K562 (cell line): Measurements from ENCODE around the gene CZIB. TPM values are rescaled to one million over a fixed set of nuclear protein-coding genes. Genes with fewer than 3 reads are reported as not detected.
A peak's percentile ranks its signal among the peaks of the same experiment; 100 is the strongest.

Experiments used
- ATAC-seq: fragments of 200-7000 bp; cut with Tn5 transposase; 3 replicates; pipeline ENCODE4 v1.9.1; 2020; ENCODE audit warnings: moderate library complexity
- BruUV-seq: library from RNA; stranded (reverse); fragments of 400-500 nt; replicated peaks from 2 replicates; lab custom pipeline; 2021; lab: Mats Ljungman, UMichigan
- CTCF ChIA-PET: fragments of 300-600 bp; formaldehyde crosslinking; extraction: SDS; loops from one replicate; lab custom pipeline; 2021; ENCODE audit warnings: low intra/inter-chr PET ratio; lab: Yijun Ruan, JAX
- POLR2A ChIA-PET: fragments of 300-600, 350-650 bp; sonication (Branson Sonifier 250); formaldehyde crosslinking; extraction: SDS; loops from one replicate; lab custom pipeline; 2021; ENCODE audit warnings: antibody characterized with exemption, inconsistent platforms; lab: Yijun Ruan, JAX
- DNase-seq, 4 experiments: peaks; one replicate each; pipeline versions ENCODE4 v3.0.0 to v3.0.0-alpha.2; 2011 to 2018; ENCODE audit warnings: low spot score in 3 of 4, mixed read lengths in 3 of 4; ENCODE audit errors: extremely low read depth in 1 of 4
- FAIRE-seq: peaks from 2 replicates; lab custom pipeline; 2011; peaks lifted over from hg19 to GRCh38; lab: Jason Lieb, UNC
- H2AFZ ChIP-seq: 2 replicates; pipeline ENCODE4 v1.6.0; 2011; ENCODE audit warnings: low read depth, low read length, control low read depth, inconsistent platforms
- H3K27ac ChIP-seq: fragments of 200-600 bp; 3 replicates; pipeline ENCODE4 v1.8.0; 2011; ENCODE audit warnings: low read depth, mild to moderate bottlenecking, control low read depth, inconsistent platforms, low read length, moderate library complexity, mixed read lengths; ENCODE audit errors: extremely low read depth
- H3K27me3 ChIP-seq, 2 experiments: fragments of 300-600 bp in 1 of 2; 2 replicates in 1 of 2; 3 replicates in 1 of 2; pipeline versions ENCODE4 v1.6.0 to v1.8.0; 2011; ENCODE audit warnings: inconsistent platforms in 2 of 2, low read length in 2 of 2, mild to moderate bottlenecking in 1 of 2, mixed read lengths in 1 of 2, moderate library complexity in 1 of 2; ENCODE audit not compliant: control insufficient read depth in 2 of 2, insufficient read depth in 2 of 2
- H3K36me3 ChIP-seq: fragments of 300-600 bp; 3 replicates; pipeline ENCODE4 v1.8.0; 2011; ENCODE audit warnings: mild to moderate bottlenecking, low read length, inconsistent platforms; ENCODE audit not compliant: control insufficient read depth, insufficient read depth
- H3K4me1 ChIP-seq, 2 experiments: fragments of 200-600 bp in 1 of 2; replicated peaks in 1 of 2; 2 replicates in 1 of 2; 3 replicates in 1 of 2; pipeline versions ENCODE4 v1.5.1 to v1.8.0; 2011; ENCODE audit warnings: inconsistent platforms in 2 of 2, low read length in 2 of 2, mild to moderate bottlenecking in 1 of 2, mixed read lengths in 1 of 2, moderate library complexity in 1 of 2; ENCODE audit not compliant: control insufficient read depth in 2 of 2, insufficient read depth in 2 of 2
- H3K4me2 ChIP-seq: 2 replicates; pipeline ENCODE4 v1.6.1; 2011; ENCODE audit warnings: low read length, control low read depth, inconsistent platforms, mixed read lengths; ENCODE audit not compliant: insufficient read depth
- H3K4me3 ChIP-seq: fragments of 200-600 bp; sonication (generic), shearing (Covaris generic); 2 replicates; pipeline ENCODE4 v1.5.1; 2016; ENCODE audit warnings: control low read depth, inconsistent platforms
- H3K79me2 ChIP-seq: fragments of 200-600 bp; 3 replicates; pipeline ENCODE4 v1.8.0; 2011; ENCODE audit warnings: low read length, inconsistent platforms; ENCODE audit not compliant: control insufficient read depth, insufficient read depth
- H3K9ac ChIP-seq, 2 experiments: 2 replicates each; pipeline versions ENCODE4 v1.6.0 to v1.6.1; 2011; ENCODE audit warnings: low read depth in 2 of 2, low read length in 2 of 2, control low read depth in 1 of 2, inconsistent platforms in 1 of 2, mild to moderate bottlenecking in 1 of 2, mixed read lengths in 1 of 2; ENCODE audit not compliant: insufficient read depth in 1 of 2
- H3K9me1 ChIP-seq: one replicate; pipeline ENCODE4 v1.6.0; 2011; ENCODE audit warnings: inconsistent platforms, mild to moderate bottlenecking, low read length, moderate library complexity; ENCODE audit not compliant: control insufficient read depth, insufficient read depth
- H3K9me3 ChIP-seq: replicated peaks from 2 replicates; pipeline ENCODE4 v1.5.1; 2011; ENCODE audit warnings: low read depth, low read length, inconsistent platforms; ENCODE audit not compliant: control insufficient read depth, insufficient read depth
- H4K20me1 ChIP-seq: replicated peaks from 2 replicates; pipeline ENCODE4 v1.6.1; 2011; ENCODE audit warnings: low read length, inconsistent platforms, mixed read lengths; ENCODE audit not compliant: control insufficient read depth, insufficient read depth
- ATF1 ChIP-seq, 2 experiments: fragments of 450-650 bp in 1 of 2; IDR thresholded peaks; 2 replicates each; pipeline ENCODE4 v1.6.1; 2016; ENCODE audit warnings: missing compliant biosample characterization in 1 of 2, missing genetic modification characterization in 1 of 2
- FUS ChIP-seq: fragments of 200-400 bp; formaldehyde crosslinking; optimal IDR thresholded peaks from 2 replicates; pipeline ENCODE3; 2017; ENCODE audit warnings: low read depth, low read length
- KDM2B ChIP-seq: fragments of 250-450 bp; sonication (Bioruptor Pico); IDR thresholded peaks from 2 replicates; pipeline ENCODE4 v1.8.0; 2021; ENCODE audit warnings: mild to moderate bottlenecking, moderate library complexity
- TOE1 ChIP-seq, 2 experiments: fragments of 450-650 bp in 1 of 2; sonication (generic) in 1 of 2; formaldehyde crosslinking in 1 of 2; IDR thresholded peaks; 2 replicates each; pipeline versions ENCODE4 v1.7.1 to v1.8.0; 2016 to 2022; ENCODE audit warnings: borderline replicate concordance in 2 of 2, mild to moderate bottlenecking in 2 of 2, antibody characterized with exemption in 1 of 2, inconsistent platforms in 1 of 2, low read depth in 1 of 2, missing genetic modification reagents in 1 of 2, moderate library complexity in 1 of 2
- ZFP30 ChIP-seq: fragments of 250-450 bp; sonication (Bioruptor Pico); IDR thresholded peaks from 2 replicates; pipeline ENCODE4 v1.8.0; 2022; ENCODE audit warnings: moderate library complexity, mild to moderate bottlenecking, inconsistent platforms, borderline replicate concordance
- ZHX1 ChIP-seq: fragments of 150-350 bp; conservative IDR thresholded peaks from 2 replicates; pipeline ENCODE4 v1.6.1; 2014; ENCODE audit warnings: low read length
- ZNF143 ChIP-seq: sonication (generic); formaldehyde crosslinking; IDR thresholded peaks from 2 replicates; pipeline ENCODE4 v1.9.0; 2022; ENCODE audit warnings: mild to moderate bottlenecking, missing genetic modification reagents
- ZNF175 ChIP-seq: fragments of 200-800 bp; sonication (Bioruptor generic); IDR thresholded peaks from 2 replicates; pipeline ENCODE4 v1.6.1; 2016; ENCODE audit warnings: low read depth, mild to moderate bottlenecking, missing genetic modification characterization, missing compliant biosample characterization
- WGBS: fragments of 100-300 bp; shearing (Covaris generic); methylation state at CpG from one replicate; pipeline ENCODE4 v1.1.6; 2016; ENCODE audit warnings: low coverage, mixed read lengths; ENCODE audit not compliant: insufficient coverage; ENCODE audit errors: missing lambda C conversion rate; 5-methylcytosine and 5-hydroxymethylcytosine counted together
- in situ Hi-C: fragments of 300-500 bp; cut with MboI; formaldehyde crosslinking; loops from 4 replicates; pipeline ENCODE4 v1.15.0; 2018; ENCODE audit warnings: inconsistent platforms, mixed read lengths
- intact Hi-C: fragments of 100-400 bp; cut with micrococcal nuclease; formaldehyde crosslinking; loops from 2 replicates; pipeline ENCODE4 v1.14.2; 2022
- polyA plus RNA-seq, 8 experiments: library from polyadenylated mRNA; depleted of rRNA in 4 of 8; stranded (reverse) in 5 of 8; unstranded in 3 of 8; fragments of >200 nt; fragmentation: Nextera tagmentation in 2 of 8; fragmentation: Illumina TruSeq in 1 of 8; extraction: Ambion mirVana in 2 of 8; extraction: Trizol in 1 of 8; gene quantifications; 2 replicates each; pipeline versions ENCODE4 v1.2.1 to v1.2.3, GENCODE V29; 2011 to 2014; ENCODE audit warnings: inconsistent platforms in 1 of 8, missing spikeins in 1 of 8
- total RNA-seq, 7 experiments: library from RNA; depleted of rRNA in 6 of 7; stranded (reverse); fragments of >200 nt in 6 of 7; fragmentation: Illumina TruSeq in 2 of 7; extraction: Trizol in 2 of 7; gene quantifications; 2 replicates each; pipeline versions ENCODE4 v1.2.1 to v1.2.3, GENCODE V29; 2011 to 2021; ENCODE audit warnings: low replicate concordance in 1 of 7
- TF ChIP-seq, protein P1 (sequence below): fragments of 450-650 bp; IDR thresholded peaks from 2 replicates; pipeline ENCODE4 v1.6.1; 2016
- TF ChIP-seq, protein P2 (sequence below): fragments of 450-650 bp; IDR thresholded peaks from 2 replicates; pipeline ENCODE4 v1.6.1; 2017; ENCODE audit warnings: mild to moderate bottlenecking, moderate library complexity

The CZIB gene
- total and polyA plus RNA-seq, 9 of the 15 experiments (the other 6 are each of a cell fraction or from before 2014, with no cell fraction given): 52.6 to 111 (median 80.0) TPM

- no peaks in the 10 kb centered on the region for H3K9me1 ChIP-seq
- POLR2A ChIA-PET: interaction anchor here (0.8 to 2.3 kb wide), 3 partner anchors 12 to 24 kb away, joined by 3 to 14 read pairs (median 3); no protein-coding TSS in a partner anchor
- H3K4me1 ChIP-seq: peaks cover 16 to 21% of the 10 kb centered on the region in 2 experiments
- FAIRE-seq: no peak
- CTCF ChIA-PET: interaction anchor here (0.6 kb wide), 1 partner anchor 35 kb away, joined by 3 read pairs; no protein-coding TSS in a partner anchor
- peak overlapping the region; percentile 93 to 96 for H3K9ac ChIP-seq
- peaks cover 11% of the 10 kb centered on the region; the same call in 1 of the 3 replicates for H3K36me3 ChIP-seq
- peak overlapping the region; percentile 90 for H3K27ac ChIP-seq
- no peaks in the 10 kb centered on the region for H4K20me1 ChIP-seq
- no peaks in the 10 kb centered on the region for H3K27me3 ChIP-seq
- in situ Hi-C loops: loop anchor here (25.0 kb wide), 1 partner anchor 285 kb away; the partner anchor contains the start of gene ECHDC2
- H3K9me3 ChIP-seq: no peaks in the 10 kb centered on the region
- intact Hi-C loops: loop anchor here (10.0 kb wide), 1 partner anchor 197 kb away; no protein-coding TSS in a partner anchor
- H2AFZ ChIP-seq: peak overlapping the region; percentile 90
- H3K79me2 ChIP-seq: peaks cover 17% of the 10 kb centered on the region
- 28% methylated on average over 13 of the region's 13 CpGs for WGBS
- peak; percentile 3 for ATAC-seq
- TSS peak; percentile 50 for BruUV-seq
- peak overlapping the region; percentile 96 for H3K4me2 ChIP-seq
- peak overlapping the region; percentile 94 for H3K4me3 ChIP-seq
- peak in 3 of 4 experiments; percentile 33 to 60 (median 57) for DNase-seq
- no peak for TF ChIP-seq KDM2B (CRISPR knock-in tag)
- TF ChIP-seq ATF1 (CRISPR knock-in tag; IDR thresholded peaks at IDR 0.05): no peak
- no peak for TF ChIP-seq ATF1 (tag; IDR thresholded peaks at IDR 0.05)
- no peak for TF ChIP-seq FUS
- TF ChIP-seq ZHX1: no peak
- no peak for TF ChIP-seq ZNF175 (CRISPR knock-in tag)
- TF ChIP-seq TOE1 (IDR thresholded peaks at IDR 0.05; ENCODE audit: borderline replicate concordance): no peak
- TF ChIP-seq TOE1 (CRISPR knock-in tag; IDR thresholded peaks at IDR 0.05; ENCODE audit: borderline replicate concordance, low read depth): no peak
- TF ChIP-seq, protein P1, sequence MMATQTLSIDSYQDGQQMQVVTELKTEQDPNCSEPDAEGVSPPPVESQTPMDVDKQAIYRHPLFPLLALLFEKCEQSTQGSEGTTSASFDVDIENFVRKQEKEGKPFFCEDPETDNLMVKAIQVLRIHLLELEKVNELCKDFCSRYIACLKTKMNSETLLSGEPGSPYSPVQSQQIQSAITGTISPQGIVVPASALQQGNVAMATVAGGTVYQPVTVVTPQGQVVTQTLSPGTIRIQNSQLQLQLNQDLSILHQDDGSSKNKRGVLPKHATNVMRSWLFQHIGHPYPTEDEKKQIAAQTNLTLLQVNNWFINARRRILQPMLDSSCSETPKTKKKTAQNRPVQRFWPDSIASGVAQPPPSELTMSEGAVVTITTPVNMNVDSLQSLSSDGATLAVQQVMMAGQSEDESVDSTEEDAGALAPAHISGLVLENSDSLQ: peak; percentile 95
- no peak for TF ChIP-seq ZNF143 (CRISPR knock-in tag)
- TF ChIP-seq ZFP30 (CRISPR knock-in tag): no peak
- TF ChIP-seq, protein P2, sequence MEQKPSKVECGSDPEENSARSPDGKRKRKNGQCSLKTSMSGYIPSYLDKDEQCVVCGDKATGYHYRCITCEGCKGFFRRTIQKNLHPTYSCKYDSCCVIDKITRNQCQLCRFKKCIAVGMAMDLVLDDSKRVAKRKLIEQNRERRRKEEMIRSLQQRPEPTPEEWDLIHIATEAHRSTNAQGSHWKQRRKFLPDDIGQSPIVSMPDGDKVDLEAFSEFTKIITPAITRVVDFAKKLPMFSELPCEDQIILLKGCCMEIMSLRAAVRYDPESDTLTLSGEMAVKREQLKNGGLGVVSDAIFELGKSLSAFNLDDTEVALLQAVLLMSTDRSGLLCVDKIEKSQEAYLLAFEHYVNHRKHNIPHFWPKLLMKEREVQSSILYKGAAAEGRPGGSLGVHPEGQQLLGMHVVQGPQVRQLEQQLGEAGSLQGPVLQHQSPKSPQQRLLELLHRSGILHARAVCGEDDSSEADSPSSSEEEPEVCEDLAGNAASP: peak; percentile 44; the same call in 1 of the 2 replicates
These were observed 22.9 kb downstream of the CZIB start for GRCh38 chr1:53197291-53198200.
